Measurements from ENCODE around the gene CRY2.

The CRY2 gene

DNA sequence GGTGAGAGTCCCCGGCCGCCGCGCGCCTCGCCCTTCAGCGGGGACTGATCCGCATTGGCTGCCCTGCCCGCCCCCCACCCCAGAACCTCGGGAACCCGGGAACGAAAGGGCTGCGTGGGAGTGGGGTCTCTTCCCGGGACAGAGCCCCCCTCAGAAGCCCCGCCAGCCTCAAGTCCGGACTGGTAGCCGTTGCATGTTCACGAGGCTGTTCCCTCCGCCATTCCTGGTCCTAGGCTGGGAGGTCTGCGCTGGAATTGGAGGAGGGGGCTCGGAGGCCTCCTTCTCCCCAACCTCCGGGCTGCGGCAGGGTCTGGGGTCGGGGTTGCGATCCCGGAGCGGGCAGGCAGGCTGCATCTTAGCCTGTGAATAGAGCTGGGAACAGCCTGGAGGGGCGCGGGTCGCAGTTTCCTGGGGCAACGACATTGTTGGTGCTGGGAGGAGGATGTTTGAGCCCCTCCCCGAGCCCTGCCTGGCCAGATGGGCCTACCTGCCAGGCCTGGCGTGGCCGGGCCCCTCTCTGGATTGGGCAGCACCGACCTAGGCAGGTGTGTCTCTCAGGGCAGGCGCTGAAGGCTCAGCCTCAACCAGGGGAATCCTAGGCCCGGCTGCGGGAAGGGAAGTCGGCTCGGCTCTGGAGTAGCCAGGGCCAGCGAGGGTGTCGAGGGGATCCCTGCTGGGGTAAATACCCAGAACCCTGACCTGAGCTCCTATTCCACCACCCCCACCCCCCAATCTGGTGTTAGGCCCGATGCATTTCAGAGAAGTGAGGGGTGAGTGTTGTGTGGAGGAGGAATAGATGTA, 38.8 kb downstream of the CRY2 start:
- no peak for DNase-seq (ENCODE audit: low read depth)
- TF ChIP-seq, protein P1, sequence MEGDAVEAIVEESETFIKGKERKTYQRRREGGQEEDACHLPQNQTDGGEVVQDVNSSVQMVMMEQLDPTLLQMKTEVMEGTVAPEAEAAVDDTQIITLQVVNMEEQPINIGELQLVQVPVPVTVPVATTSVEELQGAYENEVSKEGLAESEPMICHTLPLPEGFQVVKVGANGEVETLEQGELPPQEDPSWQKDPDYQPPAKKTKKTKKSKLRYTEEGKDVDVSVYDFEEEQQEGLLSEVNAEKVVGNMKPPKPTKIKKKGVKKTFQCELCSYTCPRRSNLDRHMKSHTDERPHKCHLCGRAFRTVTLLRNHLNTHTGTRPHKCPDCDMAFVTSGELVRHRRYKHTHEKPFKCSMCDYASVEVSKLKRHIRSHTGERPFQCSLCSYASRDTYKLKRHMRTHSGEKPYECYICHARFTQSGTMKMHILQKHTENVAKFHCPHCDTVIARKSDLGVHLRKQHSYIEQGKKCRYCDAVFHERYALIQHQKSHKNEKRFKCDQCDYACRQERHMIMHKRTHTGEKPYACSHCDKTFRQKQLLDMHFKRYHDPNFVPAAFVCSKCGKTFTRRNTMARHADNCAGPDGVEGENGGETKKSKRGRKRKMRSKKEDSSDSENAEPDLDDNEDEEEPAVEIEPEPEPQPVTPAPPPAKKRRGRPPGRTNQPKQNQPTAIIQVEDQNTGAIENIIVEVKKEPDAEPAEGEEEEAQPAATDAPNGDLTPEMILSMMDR (IDR thresholded peaks at IDR 0.05; ENCODE audit: control insufficient read depth, extremely low read depth, insufficient read depth) = no peak
- H3K4me3 ChIP-seq (ENCODE audit: low read depth, low read length) = peak overlapping the region; percentile 55

DNA sequence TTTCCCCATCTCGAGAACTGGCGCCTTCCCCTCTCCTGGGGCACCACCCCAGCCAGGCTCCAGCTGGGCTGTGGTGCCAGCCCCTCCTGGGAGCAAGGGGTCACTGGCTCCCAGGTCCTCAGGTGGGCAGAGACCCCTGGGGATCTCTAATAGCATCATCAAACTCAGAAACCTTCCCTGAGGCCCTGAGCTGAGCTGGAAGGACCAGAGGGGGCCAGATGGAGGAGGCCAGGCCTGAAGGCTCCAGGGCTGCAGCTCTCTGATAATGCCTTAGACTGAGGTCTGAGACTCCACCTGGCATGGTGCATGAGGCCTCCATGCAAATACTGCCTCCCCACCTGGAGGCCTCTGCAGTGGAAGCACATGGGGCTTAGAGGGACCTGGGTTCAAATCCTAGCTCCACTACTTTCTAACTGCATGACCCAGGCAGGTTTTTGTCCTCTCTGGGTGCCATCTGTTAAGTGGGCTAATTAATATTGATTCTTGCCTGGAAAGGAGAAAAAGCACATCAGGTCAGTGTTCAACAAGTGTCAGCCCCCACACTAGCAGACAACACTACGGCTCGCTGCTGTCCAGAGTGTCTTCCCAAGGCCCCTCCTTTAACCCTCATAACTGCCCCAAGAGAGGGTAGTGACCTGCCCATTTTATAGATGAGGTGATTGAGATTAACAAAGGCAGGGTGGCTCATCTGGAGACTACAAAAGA, 39.7 kb downstream of the CRY2 start:
- TF ChIP-seq, protein P1 (IDR thresholded peaks at IDR 0.05; ENCODE audit: control insufficient read depth, extremely low read depth, insufficient read depth) = no peak
- H3K4me3 ChIP-seq (ENCODE audit: low read depth, low read length) = no peak overlapping the region
- no peak for DNase-seq (ENCODE audit: low read depth)

DNA sequence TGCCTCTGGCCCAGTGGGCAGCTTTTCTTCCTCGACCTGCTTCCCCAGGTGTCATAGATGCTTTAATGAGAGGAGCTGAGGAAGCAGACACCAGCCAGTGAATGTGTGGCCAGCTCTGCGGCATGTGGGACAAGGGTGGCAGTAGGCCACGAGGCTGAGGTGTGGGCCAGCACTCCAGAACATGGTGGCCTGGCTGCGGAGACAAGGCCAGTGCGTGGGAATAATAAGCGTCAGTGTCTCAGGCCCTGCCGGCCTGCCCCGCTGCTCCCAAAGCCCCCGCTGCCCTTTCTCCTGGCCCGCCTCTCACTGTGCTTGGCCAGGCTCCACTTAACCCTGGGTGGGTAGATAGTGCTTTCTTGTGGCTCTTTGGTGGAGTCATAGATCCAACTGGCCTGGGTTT, 40.3 kb downstream of the CRY2 start:
- TF ChIP-seq, protein P1 (IDR thresholded peaks at IDR 0.05; ENCODE audit: control insufficient read depth, extremely low read depth, insufficient read depth) = no peak
- DNase-seq (ENCODE audit: low read depth) = no peak
- H3K4me3 ChIP-seq (ENCODE audit: low read depth, low read length) = no peak overlapping the region

DNA sequence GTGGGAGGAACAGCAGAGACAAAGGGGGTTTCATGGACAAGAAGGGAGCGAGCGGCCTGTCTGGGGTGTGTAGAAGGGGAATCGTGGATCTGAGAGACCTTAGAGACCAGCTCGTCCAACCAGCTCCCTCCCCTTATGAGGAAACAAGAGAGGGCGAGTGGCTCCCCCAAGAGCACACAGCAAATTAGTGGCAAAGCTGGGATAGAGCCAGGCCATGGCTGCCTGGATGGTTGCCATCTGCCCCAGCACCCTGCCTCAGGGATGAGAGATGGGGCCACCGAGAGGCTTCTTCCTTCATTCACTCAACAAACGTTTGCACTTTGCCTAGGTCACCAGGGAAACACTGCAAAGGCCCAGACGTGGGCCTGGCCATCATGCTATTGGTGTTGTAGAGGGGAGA, 42.3 kb downstream of the CRY2 start:
- no peak overlapping the region for H3K4me3 ChIP-seq (ENCODE audit: low read depth, low read length)
- TF ChIP-seq, protein P1 (IDR thresholded peaks at IDR 0.05; ENCODE audit: control insufficient read depth, extremely low read depth, insufficient read depth) = no peak
- DNase-seq (ENCODE audit: low read depth) = no peak

DNA sequence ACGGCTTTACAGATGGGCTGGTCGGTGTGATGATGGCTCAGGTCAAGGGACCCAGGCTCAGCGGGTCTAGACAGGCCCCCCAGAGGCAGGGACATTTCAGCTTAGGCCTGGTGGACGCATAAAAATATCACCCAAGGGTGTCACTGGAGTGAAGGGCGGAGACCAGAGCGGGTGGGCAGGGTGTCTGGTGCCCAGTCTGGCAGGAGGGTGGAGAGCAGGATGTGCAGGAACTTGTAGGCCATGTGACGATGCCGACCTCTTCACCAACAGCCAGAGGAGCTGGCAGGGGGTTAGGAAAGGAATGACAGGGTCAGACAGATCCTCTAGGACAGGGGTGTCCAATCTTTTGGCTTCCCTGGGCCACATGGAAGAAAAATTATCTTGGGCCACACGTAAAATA, 42.7 kb downstream of the CRY2 start:
- TF ChIP-seq, protein P1 (IDR thresholded peaks at IDR 0.05; ENCODE audit: control insufficient read depth, extremely low read depth, insufficient read depth) = no peak
- DNase-seq (ENCODE audit: low read depth) = no peak
- H3K4me3 ChIP-seq (ENCODE audit: low read depth, low read length) = no peak overlapping the region

DNA sequence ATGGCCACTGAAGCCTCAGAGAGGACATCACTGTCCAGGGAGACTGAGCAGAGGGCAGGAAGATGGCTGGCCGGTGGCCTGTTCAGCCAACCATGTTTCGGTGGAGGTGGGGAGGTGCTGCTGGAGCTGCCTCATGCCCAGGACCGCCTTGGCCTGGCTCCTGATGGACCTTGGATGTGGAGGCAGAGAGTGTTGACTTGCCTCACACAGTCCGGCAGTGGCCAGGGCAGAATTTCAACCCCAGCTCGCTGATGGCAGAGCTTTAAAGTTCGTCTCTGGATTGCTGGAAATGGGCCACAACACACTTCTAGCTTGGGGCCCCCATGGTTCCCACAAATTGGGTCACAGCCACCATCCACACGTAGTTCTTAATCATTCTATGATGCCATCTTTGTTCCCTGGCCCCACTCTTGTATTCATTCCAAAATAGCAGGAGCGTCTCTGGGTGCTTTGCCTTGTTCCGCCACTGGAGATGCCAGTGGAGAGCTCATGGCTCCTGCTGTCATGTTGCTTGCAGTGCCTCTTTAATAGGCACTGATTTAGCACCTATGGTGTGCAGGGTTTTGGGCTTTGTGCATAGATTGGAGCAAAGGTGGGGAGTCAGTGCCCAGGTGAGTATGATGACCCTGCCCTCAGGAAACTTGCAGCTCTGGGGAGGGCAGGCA, 43.7 kb downstream of the CRY2 start:
- no peak overlapping the region for H3K4me3 ChIP-seq (ENCODE audit: low read depth, low read length)
- no peak for DNase-seq (ENCODE audit: low read depth)
- TF ChIP-seq, protein P1 (IDR thresholded peaks at IDR 0.05; ENCODE audit: control insufficient read depth, extremely low read depth, insufficient read depth) = no peak
